GM18867 (cell line): ENCODE measurements around the gene LENG8.
"Not testable (repeated sequence)": the region's sequence is repeated elsewhere in the genome, so short reads cannot be mapped to it uniquely, and the experiment has no call there.

Experiments
- ATAC-seq: cut with Tn5 transposase; IDR thresholded peaks from one replicate; pipeline ENCODE4 v1.9.1; 2021; ENCODE audit warnings: mild to moderate bottlenecking, moderate library complexity; ENCODE audit not compliant: unreplicated experiment

Gene LENG8

DNA sequence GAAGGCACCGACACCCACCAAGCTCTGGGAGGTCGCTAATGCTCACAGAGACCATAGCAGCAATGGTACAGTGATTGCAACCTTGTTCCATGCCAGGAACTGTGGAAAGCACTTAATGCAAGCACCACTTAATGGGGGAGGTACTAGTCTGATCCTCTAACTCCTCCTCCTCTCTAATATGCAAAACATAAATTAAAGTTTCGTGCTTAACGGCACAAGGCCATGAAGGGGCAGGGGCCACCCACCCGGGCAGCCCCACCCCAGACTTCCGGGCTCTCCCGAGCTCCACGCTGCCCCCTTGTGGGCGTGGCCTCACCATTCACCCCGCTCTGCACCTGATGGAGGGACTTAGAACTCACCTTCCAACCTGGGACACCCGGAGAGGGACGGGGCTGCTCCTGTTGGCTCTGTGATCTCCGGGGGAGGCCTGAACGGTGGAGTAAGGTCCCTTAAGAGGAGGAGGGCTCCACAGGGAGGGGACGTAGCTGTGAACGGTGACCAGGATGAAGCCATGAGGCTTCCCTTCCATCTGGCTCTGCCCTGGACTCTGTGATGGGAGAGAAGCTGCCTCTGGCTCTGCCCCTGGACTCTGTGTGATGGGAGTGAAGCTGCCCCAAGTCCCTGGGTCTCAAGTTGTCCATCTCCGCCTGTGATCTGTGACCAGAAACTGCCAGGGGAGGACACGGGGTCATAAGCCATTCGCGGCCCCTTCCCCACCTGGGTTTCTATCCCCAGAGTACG is 60.4 kb downstream of the LENG8 start:
- not testable (repeated sequence) for ATAC-seq
